PC-9 (cell line): ENCODE results near the gene BNC1. TPM values are rescaled to one million over a fixed set of nuclear protein-coding genes. Genes with fewer than 3 reads are reported as not detected.
A peak's percentile ranks its signal among the peaks of the same experiment; 100 is the strongest.

Source experiments
- BruUV-seq: library from RNA; stranded (reverse); fragments of 400-500 nt; replicated peaks from 2 replicates; lab custom pipeline; 2021; lab: Mats Ljungman, UMichigan
- CTCF ChIA-PET: fragments of 300-600 bp; sonication (Branson Sonifier 250); formaldehyde crosslinking; loops from one replicate; lab custom pipeline; 2022; ENCODE audit warnings: antibody characterized with exemption; lab: Charles Lee
- POLR2A ChIA-PET: fragments of 300-600 bp; sonication (Branson Sonifier 250); formaldehyde crosslinking; loops from one replicate; lab custom pipeline; 2022; ENCODE audit warnings: antibody characterized with exemption; ENCODE audit not compliant: unreplicated experiment; lab: Charles Lee
- DNase-seq, 2 experiments: peaks; one replicate each; pipeline versions ENCODE4 v3.0.0 to v3.0.0-alpha.2; 2015 to 2022; ENCODE audit warnings: mixed read lengths in 1 of 2
- H2AFZ ChIP-seq: fragments of 200-600 bp; sonication (generic); 2 replicates; pipeline ENCODE4 v1.8.1; 2017; ENCODE audit warnings: antibody characterized with exemption
- H3F3A ChIP-seq: fragments of 200-600 bp; sonication (generic); 2 replicates; pipeline ENCODE4 v1.8.1; 2017; ENCODE audit warnings: antibody characterized with exemption, mild to moderate bottlenecking, low read depth; ENCODE audit not compliant: insufficient read depth
- H3K27ac ChIP-seq: fragments of 200-600 bp; sonication (generic); 2 replicates; pipeline ENCODE4 v1.6.1; 2016; ENCODE audit warnings: mixed run types
- H3K27me3 ChIP-seq: fragments of 200-600 bp; sonication (generic); 2 replicates; pipeline ENCODE4 v1.6.1; 2016; ENCODE audit warnings: low read depth, mixed run types; ENCODE audit not compliant: insufficient read depth
- H3K36me3 ChIP-seq: fragments of 200-600 bp; sonication (generic); 2 replicates; pipeline ENCODE4 v1.6.1; 2016; ENCODE audit warnings: low read depth, mixed run types
- H3K4me1 ChIP-seq: fragments of 200-600 bp; sonication (generic); replicated peaks from 2 replicates; pipeline ENCODE4 v1.6.1; 2016; ENCODE audit warnings: mixed run types; ENCODE audit not compliant: insufficient read depth
- H3K4me2 ChIP-seq: fragments of 200-600 bp; sonication (generic); 2 replicates; pipeline ENCODE4 v1.6.1; 2017; ENCODE audit warnings: mixed run types
- H3K4me3 ChIP-seq: fragments of 200-600 bp; sonication (generic); 2 replicates; pipeline ENCODE4 v1.6.1; 2016; ENCODE audit warnings: mixed run types
- H3K79me2 ChIP-seq: fragments of 200-600 bp; sonication (generic); 2 replicates; pipeline ENCODE4 v1.6.1; 2017; ENCODE audit warnings: low read depth, mixed run types
- H3K9me2 ChIP-seq: fragments of 200-600 bp; sonication (generic); 2 replicates; pipeline ENCODE4 v1.8.1; 2017; ENCODE audit warnings: mild to moderate bottlenecking; ENCODE audit not compliant: insufficient read depth
- H3K9me3 ChIP-seq: fragments of 200-600 bp; sonication (generic); 2 replicates; pipeline ENCODE4 v1.8.1; 2016; ENCODE audit warnings: low read depth; ENCODE audit not compliant: insufficient read depth
- H4K20me1 ChIP-seq: fragments of 200-600 bp; sonication (generic); 2 replicates; pipeline ENCODE4 v1.8.1; 2017; ENCODE audit not compliant: insufficient read depth
- CTCF ChIP-seq: fragments of 200-600 bp; sonication (generic); conservative IDR thresholded peaks from 2 replicates; pipeline ENCODE4 v1.6.1; 2017; ENCODE audit warnings: mixed run types, antibody characterized with exemption, mild to moderate bottlenecking, moderate library complexity
- EZH2 ChIP-seq: fragments of 200-600 bp; sonication (generic); IDR thresholded peaks from 2 replicates; pipeline ENCODE4 v1.8.0; 2017; ENCODE audit warnings: antibody characterized with exemption, low read depth
- intact Hi-C: fragments of 100-400 bp; cut with micrococcal nuclease; formaldehyde crosslinking; loops from one replicate; pipeline ENCODE4 v1.10.0; 2022; ENCODE audit not compliant: unreplicated experiment
- total RNA-seq: library from RNA; stranded (reverse); gene quantifications from 2 replicates; pipeline ENCODE4 v1.2.3, GENCODE V29; 2021

BNC1 gene
- total RNA-seq, 1 experiment from 2014 or later = 0.83 TPM

GRCh38 chr15:83293201-83293600, 8.7 kb upstream of the BNC1 start:
- Histone ChIP-seq H2AFZ (no peak overlapping the region; the same call in 1 of the 2 replicates), H3K9me2 (no peaks in the 10 kb centered on the region), H3F3A (peaks cover 24% of the 10 kb centered on the region), H3K4me1 (peaks cover 43% of the 10 kb centered on the region), H4K20me1 (no peaks in the 10 kb centered on the region), H3K27me3 (no peaks in the 10 kb centered on the region), H3K4me3 (no peak overlapping the region), H3K36me3 (no peaks in the 10 kb centered on the region), H3K79me2 (no peaks in the 10 kb centered on the region), H3K4me2 (no peak overlapping the region), H3K27ac (no peak overlapping the region), H3K9me3 (peaks cover 4% of the 10 kb centered on the region; the same call in 1 of the 2 replicates)
- no TSS peak for BruUV-seq
- POLR2A ChIA-PET = interaction anchor here (0.6 kb wide), 1 partner anchor 13 kb away, joined by 4 read pairs; no protein-coding TSS in a partner anchor
- DNase-seq = no peak
- TF ChIP-seq CTCF (no peak), EZH2 (no peak)
- intact Hi-C loops = no loop called here
- CTCF ChIA-PET = no interaction called here

- Histone ChIP-seq H3F3A (peaks cover 33% of the 10 kb centered on the region), H3K36me3 (no peaks in the 10 kb centered on the region), H2AFZ (no peak overlapping the region), H3K79me2 (no peaks in the 10 kb centered on the region), H4K20me1 (no peaks in the 10 kb centered on the region), H3K4me2 (no peak overlapping the region), H3K4me3 (no peak overlapping the region), H3K27me3 (no peaks in the 10 kb centered on the region), H3K9me2 (no peaks in the 10 kb centered on the region), H3K9me3 (peaks cover 4% of the 10 kb centered on the region; the same call in 1 of the 2 replicates), H3K27ac (no peak overlapping the region), H3K4me1 (peaks cover 51% of the 10 kb centered on the region)
- peak in 1 of 2 experiments; percentile 35 for DNase-seq
- BruUV-seq = no TSS peak
- TF ChIP-seq EZH2 (no peak), CTCF (no peak)
- ChIA-PET CTCF (no interaction called here), POLR2A (interaction anchor here (0.8 kb wide), 1 partner anchor 73 kb away, joined by 7 read pairs; no protein-coding TSS in a partner anchor)
- intact Hi-C loops = no loop called here
These were observed 7.9 kb upstream of the BNC1 start for GRCh38 chr15:83292317-83292716.

- Histone ChIP-seq H3F3A (peaks cover 50% of the 10 kb centered on the region), H4K20me1 (no peaks in the 10 kb centered on the region), H3K79me2 (no peaks in the 10 kb centered on the region), H3K4me2 (peak overlapping the region; percentile 79), H3K27me3 (no peaks in the 10 kb centered on the region), H2AFZ (no peak overlapping the region), H3K9me3 (peaks cover 4% of the 10 kb centered on the region; the same call in 1 of the 2 replicates), H3K27ac (peak overlapping the region; percentile 98), H3K4me1 (peaks cover 72% of the 10 kb centered on the region), H3K4me3 (no peak overlapping the region), H3K36me3 (no peaks in the 10 kb centered on the region), H3K9me2 (no peaks in the 10 kb centered on the region)
- no peak for TF ChIP-seq EZH2
- no peak for TF ChIP-seq CTCF
- ChIA-PET POLR2A (no interaction called here), CTCF (no interaction called here)
- intact Hi-C loops = no loop called here
- BruUV-seq = no TSS peak
- DNase-seq = no peak
These were observed 5.8 kb upstream of the BNC1 start for GRCh38 chr15:83290236-83290635.
